Activated CD4-positive, alpha-beta T cell treated with anti-CD3 and anti-CD28 coated beads for 24 hours (primary cell): ENCODE measurements around the gene GNRH2.
"Not testable (repeated sequence)": the region's sequence is repeated elsewhere in the genome, so short reads cannot be mapped to it uniquely, and the experiment has no call there.

Experiments used
- DNase-seq, 2 donors: peaks; one replicate each; pipeline ENCODE4 v3.0.0-alpha.2; 2020; ENCODE audit warnings: low read depth in 2 of 2

Gene GNRH2

GRCh38 chr20:3043322-3043721 lies at the start of gene GNRH2:
TSS of gene GNRH2 (plus strand) at chr20:3043622. CDS start at chr20:3044415, 793 bp downstream.
- no peak for DNase-seq

GRCh38 chr20:2995796-2996195 lies 47.6 kb upstream of the GNRH2 start:
- no peak for DNase-seq

GRCh38 chr20:2998728-2999127 lies 44.7 kb upstream of the GNRH2 start:
- no peak for DNase-seq

GRCh38 chr20:3000852-3001523 lies 42.4 kb upstream of the GNRH2 start:
- DNase-seq = no peak

- DNase-seq = no peak
Observed at GRCh38 chr20:3003416-3003815, 40.0 kb upstream of the GNRH2 start.

- DNase-seq = no peak
Observed at GRCh38 chr20:3010985-3011723, 32.3 kb upstream of the GNRH2 start.

GRCh38 chr20:3011752-3012151 lies 31.7 kb upstream of the GNRH2 start:
- DNase-seq = no peak

- DNase-seq = no peak
Observed at GRCh38 chr20:3013771-3014170, 29.7 kb upstream of the GNRH2 start.

GRCh38 chr20:3014179-3014578 lies 29.2 kb upstream of the GNRH2 start:
- no peak for DNase-seq

- DNase-seq = no peak
Observed at GRCh38 chr20:3014662-3015061, 28.8 kb upstream of the GNRH2 start.

GRCh38 chr20:3015302-3015701 lies 28.1 kb upstream of the GNRH2 start:
- not testable (repeated sequence) for DNase-seq

GRCh38 chr20:3021327-3021726 lies 22.1 kb upstream of the GNRH2 start:
- no peak for DNase-seq

GRCh38 chr20:3021777-3022176 lies 21.6 kb upstream of the GNRH2 start:
- DNase-seq = no peak

GRCh38 chr20:3022559-3023490 lies 20.6 kb upstream of the GNRH2 start:
- not testable (repeated sequence) for DNase-seq

GRCh38 chr20:3027987-3028386 lies 15.4 kb upstream of the GNRH2 start:
- no peak for DNase-seq

GRCh38 chr20:3031524-3032147 lies 11.8 kb upstream of the GNRH2 start:
- DNase-seq = no peak

GRCh38 chr20:3032624-3033023 lies 10.8 kb upstream of the GNRH2 start:
- DNase-seq = no peak

- DNase-seq = no peak
Observed at GRCh38 chr20:3037654-3038053, 5.8 kb upstream of the GNRH2 start.

GRCh38 chr20:3038454-3038853 lies 5.0 kb upstream of the GNRH2 start:
- no peak for DNase-seq

- DNase-seq = no peak
Observed at GRCh38 chr20:3039426-3039825, 4.0 kb upstream of the GNRH2 start.

GRCh38 chr20:3040086-3040485 lies 3.3 kb upstream of the GNRH2 start:
- no peak for DNase-seq

- no peak for DNase-seq
Observed at GRCh38 chr20:3041854-3042409, 1.5 kb upstream of the GNRH2 start.
